ENCODE data around the gene SORBS2.
"Not testable (repeated sequence)": the region's sequence is repeated elsewhere in the genome, so short reads cannot be mapped to it uniquely, and the experiment has no call there.

SORBS2 gene

GRCh38 chr4:185580699-185581098 is 231.3 kb downstream of the SORBS2 start:
- no peak for FAIRE-seq

- FAIRE-seq = no peak
Observed at GRCh38 chr4:185578284-185578683, 233.7 kb downstream of the SORBS2 start.

GRCh38 chr4:185576962-185577950 is 234.7 kb downstream of the SORBS2 start:
- no peak for FAIRE-seq

GRCh38 chr4:185576314-185576961 is 235.6 kb downstream of the SORBS2 start:
- FAIRE-seq = no peak

- FAIRE-seq = no peak
Observed at GRCh38 chr4:185573651-185574199, 238.3 kb downstream of the SORBS2 start.

- FAIRE-seq = no peak
Observed at GRCh38 chr4:185570727-185571126, 241.3 kb downstream of the SORBS2 start.

- FAIRE-seq = no peak
Observed at GRCh38 chr4:185567381-185568376, 244.3 kb downstream of the SORBS2 start.

- no peak for FAIRE-seq
Observed at GRCh38 chr4:185566972-185567371, 245.0 kb downstream of the SORBS2 start.

GRCh38 chr4:185566425-185566824 is 245.6 kb downstream of the SORBS2 start:
- no peak for FAIRE-seq

GRCh38 chr4:185565696-185566095 is 246.3 kb downstream of the SORBS2 start:
- no peak for FAIRE-seq

GRCh38 chr4:185564349-185564748 is 247.6 kb downstream of the SORBS2 start:
- FAIRE-seq = no peak

GRCh38 chr4:185562531-185562930 is 249.5 kb downstream of the SORBS2 start:
- FAIRE-seq = no peak

GRCh38 chr4:185560316-185560715 is 251.7 kb downstream of the SORBS2 start:
- no peak for FAIRE-seq

- FAIRE-seq = no peak
Observed at GRCh38 chr4:185559915-185560281, 252.1 kb downstream of the SORBS2 start.

- not testable (repeated sequence) for FAIRE-seq
Observed at GRCh38 chr4:185559251-185559914, 252.6 kb downstream of the SORBS2 start.

GRCh38 chr4:185554365-185555126 is 257.4 kb downstream of the SORBS2 start:
- FAIRE-seq = no peak

- FAIRE-seq = no peak
Observed at GRCh38 chr4:185552254-185552653, 259.7 kb downstream of the SORBS2 start.

- no peak for FAIRE-seq
Observed at GRCh38 chr4:185550933-185551332, 261.1 kb downstream of the SORBS2 start.

GRCh38 chr4:185549095-185549639 is 262.8 kb downstream of the SORBS2 start:
- FAIRE-seq = no peak

- FAIRE-seq = no peak
Observed at GRCh38 chr4:185548587-185548986, 263.4 kb downstream of the SORBS2 start.

GRCh38 chr4:185546335-185546734 is 265.7 kb downstream of the SORBS2 start:
- no peak for FAIRE-seq
